B cell (primary cell): ENCODE data around the gene ADGRD1.

Source experiments
- CTCF ChIP-seq: fragments of 200-600 bp; IDR thresholded peaks from one replicate; pipeline ENCODE4 v1.8.0; 2022; ENCODE audit warnings: antibody characterized with exemption, mild to moderate bottlenecking
- EZH2 ChIP-seq: IDR thresholded peaks from 2 replicates; pipeline ENCODE4 v1.6.1; 2012; ENCODE audit warnings: borderline replicate concordance, low read depth, mild to moderate bottlenecking, moderate library complexity, low read length; ENCODE audit not compliant: insufficient read depth, poor library complexity, severe bottlenecking

- TF ChIP-seq EZH2 = no peak
- no peak for TF ChIP-seq CTCF
Measured at GRCh38 chr12:131151558-131152345, 198.0 kb downstream of the ADGRD1 start.
